LNCAP (cell line): Measurements from ENCODE around the gene GLI2.

Experiments
- TF ChIP-seq, protein P1 (sequence below): fragments of 450-650 bp; IDR thresholded peaks from 2 replicates; pipeline ENCODE4 v1.5.1; 2017; ENCODE audit warnings: mild to moderate bottlenecking

The GLI2 gene

DNA sequence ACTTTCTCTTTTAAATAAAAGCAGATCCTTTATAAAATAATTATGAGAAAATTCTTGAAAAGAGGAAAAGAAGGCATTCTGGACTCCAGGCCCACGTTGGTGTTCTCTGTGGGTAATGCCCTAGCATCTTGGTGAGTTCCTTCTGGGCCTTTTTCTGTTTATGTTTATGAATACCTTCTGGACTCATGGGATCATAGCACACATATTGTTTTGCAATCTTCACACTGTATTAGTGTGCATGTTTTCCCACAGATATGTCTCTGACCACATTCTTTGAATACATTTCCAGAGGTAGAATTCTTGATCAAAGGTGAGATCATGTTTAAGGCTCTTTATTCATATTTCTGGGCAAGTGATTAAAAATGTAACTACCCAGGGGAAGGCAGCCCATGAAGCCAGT lies 15.9 kb downstream of the GLI2 start:
- TF ChIP-seq, protein P1, sequence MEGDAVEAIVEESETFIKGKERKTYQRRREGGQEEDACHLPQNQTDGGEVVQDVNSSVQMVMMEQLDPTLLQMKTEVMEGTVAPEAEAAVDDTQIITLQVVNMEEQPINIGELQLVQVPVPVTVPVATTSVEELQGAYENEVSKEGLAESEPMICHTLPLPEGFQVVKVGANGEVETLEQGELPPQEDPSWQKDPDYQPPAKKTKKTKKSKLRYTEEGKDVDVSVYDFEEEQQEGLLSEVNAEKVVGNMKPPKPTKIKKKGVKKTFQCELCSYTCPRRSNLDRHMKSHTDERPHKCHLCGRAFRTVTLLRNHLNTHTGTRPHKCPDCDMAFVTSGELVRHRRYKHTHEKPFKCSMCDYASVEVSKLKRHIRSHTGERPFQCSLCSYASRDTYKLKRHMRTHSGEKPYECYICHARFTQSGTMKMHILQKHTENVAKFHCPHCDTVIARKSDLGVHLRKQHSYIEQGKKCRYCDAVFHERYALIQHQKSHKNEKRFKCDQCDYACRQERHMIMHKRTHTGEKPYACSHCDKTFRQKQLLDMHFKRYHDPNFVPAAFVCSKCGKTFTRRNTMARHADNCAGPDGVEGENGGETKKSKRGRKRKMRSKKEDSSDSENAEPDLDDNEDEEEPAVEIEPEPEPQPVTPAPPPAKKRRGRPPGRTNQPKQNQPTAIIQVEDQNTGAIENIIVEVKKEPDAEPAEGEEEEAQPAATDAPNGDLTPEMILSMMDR = no peak

DNA sequence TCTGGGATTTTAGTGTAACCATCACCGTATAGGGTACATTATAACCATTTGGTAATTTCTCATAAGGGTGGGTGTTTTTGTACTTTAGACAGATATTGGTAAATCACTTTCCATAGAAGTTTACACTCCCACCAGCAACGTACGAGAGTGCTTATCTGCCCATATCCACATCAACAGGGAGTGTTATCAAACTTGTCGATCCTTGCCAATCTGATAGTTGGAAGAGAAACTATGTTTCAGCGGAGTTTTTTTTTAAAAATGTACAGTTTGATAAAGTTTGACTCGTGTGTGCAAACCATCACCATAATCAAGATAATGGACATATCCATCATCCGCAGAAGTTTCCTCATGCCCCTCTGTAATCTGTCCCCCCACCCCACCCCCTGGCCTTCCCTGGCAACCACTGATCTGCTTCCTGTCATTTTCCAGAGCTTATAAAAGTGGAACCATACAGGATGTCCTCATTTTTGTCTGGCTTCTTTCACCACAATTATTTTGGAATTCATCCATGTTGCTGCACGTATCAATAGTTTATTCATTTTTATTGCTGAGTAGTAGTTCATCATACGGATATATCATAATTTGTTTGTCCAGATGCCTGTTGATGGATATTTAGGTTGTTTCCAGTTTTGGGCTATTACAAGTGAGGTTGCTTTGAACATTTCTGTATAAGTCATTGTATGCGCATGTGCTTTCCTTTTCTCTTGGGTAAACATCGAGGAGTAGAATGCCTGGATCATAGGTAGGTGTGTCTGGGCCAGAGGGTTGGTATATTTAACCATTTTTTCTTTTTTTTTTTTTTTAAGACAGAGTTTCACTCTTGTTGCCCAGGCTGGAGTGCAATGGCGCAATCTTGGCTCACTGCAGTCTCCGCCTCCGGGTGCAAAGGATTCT lies 18.6 kb downstream of the GLI2 start:
- TF ChIP-seq, protein P1 = no peak

DNA sequence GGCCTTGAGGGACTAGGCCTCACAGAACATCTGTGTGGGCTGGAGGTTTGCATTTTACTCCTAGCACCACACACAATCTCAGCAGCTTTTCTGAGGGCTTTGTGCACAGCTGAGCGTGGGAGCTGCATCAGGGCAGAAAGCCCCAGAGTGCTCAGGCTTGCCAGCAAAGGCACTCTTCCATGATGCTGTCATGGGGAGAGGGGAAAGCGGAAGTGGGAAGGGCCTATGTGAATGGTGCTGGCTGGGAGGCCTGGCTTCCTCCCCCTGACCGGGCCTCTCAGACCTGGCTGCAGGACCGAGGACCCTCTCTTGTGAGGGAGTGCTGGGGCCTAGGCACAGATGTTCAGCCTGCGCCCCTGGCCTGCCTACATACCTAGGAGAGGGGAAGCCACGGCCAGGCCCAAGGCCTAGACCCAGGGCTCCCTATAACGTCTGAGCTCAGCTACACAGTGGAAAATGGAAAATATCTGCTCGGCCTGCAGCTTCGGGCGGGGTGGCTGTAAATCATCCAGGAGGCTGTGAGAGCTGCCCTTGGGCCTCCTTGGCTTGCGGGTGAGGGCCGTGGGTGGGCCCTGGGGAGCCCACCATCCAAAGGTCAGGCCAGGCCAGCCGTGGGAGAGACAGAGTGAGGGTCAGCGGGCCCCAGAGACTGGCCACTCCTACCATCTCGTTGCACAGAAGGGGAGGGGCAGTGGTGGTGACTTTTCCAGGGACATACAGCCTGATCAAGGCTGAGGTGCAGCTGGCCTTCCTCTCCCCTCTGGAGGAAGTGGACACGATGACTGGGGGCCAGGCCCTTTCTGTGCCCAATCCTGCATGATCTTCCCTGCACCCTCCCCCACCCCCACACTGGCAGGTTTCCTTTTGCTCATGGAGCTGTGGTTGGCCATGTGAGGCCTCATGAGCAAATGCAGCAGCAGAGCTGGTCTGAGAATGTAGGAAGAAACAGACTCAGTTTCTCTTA lies 22.8 kb downstream of the GLI2 start:
- TF ChIP-seq, protein P1 = no peak

DNA sequence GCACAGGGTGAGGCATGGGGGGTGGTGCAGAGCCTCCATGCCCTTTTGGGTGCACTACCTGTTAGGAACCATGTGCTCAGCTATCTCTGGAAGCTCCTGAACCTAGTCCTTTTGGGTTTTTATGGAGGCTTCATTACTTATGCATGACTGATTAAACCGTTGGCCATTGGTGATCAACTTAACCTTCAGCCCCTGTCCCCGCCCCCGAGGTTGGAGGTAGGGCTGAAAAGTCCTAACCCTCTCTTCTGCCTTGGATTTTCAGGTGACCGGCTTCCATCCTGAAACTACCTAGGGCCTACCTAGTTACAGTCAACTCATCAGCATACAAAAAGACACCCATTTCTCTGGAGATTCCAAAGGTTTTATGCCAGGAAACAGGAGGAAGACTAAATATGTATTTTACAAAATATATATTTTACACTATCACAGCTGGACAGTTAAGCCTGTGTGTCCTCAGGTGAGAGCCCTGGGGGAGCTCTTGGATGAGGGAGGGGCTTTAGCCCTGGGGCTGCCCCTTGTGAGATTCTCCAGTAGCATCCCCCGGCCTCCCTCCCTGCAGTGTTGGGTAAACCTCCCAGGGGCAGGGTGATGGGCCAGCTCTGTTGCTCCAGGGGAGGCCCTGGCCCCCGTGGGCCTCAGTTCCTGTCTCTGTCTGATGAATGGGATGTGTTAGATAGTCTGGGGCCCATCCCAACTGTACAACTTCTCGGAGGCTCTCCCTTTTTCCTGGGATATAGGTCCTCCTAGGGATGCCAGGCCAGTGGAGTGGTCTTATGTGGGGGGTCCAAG lies 24.1 kb downstream of the GLI2 start:
- TF ChIP-seq, protein P1 = no peak

DNA sequence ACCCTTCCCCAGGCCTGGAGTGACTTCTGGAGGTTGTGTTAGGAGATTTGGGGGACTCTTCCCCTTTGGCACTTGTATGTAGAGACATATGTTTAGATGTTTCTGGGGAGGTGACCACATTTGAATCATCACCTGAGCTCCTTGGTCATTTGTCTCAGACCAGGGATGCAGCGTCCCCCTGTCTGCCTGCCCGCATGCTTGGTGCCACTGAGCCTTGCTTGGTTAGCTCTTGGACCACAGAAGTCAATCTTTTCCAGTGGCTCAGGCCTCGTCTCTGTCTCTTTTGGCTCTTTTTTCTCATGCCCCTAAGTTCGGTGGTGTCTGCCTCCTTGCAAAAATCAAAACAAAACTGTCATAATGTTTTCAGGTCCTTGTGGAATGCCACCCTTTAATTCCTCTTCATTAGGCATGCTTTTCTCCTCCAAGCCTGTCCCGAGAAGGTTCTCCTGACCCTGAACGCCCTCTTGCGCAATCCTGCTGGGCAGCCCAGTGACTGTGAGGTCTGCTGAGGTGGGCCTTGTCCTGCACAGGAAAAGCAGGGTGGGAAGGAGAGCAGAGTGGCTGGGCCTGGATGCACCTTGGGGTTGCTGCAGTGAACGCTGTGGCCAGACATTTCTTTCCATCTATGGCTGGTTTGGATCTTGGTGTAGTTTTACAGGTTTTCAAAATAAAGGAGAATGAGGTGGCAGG lies 24.9 kb downstream of the GLI2 start:
- TF ChIP-seq, protein P1 = no peak

DNA sequence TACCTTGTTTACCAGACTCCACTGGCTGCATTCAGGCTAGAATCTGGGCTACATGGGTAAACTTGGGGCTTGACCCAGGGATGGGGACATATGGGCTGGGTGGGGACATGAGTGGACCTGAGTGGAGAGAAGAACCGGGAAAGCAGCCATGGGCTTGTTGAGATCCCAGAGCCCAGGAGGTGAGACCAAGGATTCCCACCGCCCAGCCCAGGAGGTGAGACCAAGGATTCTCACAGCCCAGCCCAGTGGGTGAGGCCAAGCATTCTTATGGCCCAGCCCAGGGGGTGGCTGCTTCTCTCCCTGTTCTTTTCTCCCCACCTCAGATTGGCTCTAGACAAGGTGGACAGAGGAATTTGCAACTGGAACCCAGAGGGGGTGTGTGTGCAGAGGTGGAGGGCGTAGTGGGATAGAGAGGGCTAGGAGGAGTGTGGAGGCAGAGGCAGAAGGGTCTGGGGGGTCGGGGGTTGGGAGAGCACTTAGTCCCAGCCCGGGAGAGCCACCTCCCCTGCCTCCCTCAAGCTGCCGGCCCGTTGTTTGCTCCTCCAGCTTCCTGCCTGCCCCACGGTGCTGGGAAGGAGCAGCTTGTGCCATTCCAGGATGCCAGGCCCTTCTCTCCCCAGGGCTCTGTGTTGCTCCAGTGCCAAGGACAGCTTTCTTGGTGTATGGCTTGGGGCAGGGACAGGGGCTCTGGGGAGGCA lies 25.6 kb downstream of the GLI2 start:
- TF ChIP-seq, protein P1 = no peak
